ENCODE data around the gene PUM2.

- TF ChIP-seq CTCF (IDR thresholded peaks at IDR 0.05) (no peak), POLR2A (IDR thresholded peaks at IDR 0.05) (no peak)
Measured at GRCh38 chr2:20207051-20207450, 143.6 kb downstream of the PUM2 start.
